ENCODE data around the gene FOSL2.

Gene FOSL2

DNA sequence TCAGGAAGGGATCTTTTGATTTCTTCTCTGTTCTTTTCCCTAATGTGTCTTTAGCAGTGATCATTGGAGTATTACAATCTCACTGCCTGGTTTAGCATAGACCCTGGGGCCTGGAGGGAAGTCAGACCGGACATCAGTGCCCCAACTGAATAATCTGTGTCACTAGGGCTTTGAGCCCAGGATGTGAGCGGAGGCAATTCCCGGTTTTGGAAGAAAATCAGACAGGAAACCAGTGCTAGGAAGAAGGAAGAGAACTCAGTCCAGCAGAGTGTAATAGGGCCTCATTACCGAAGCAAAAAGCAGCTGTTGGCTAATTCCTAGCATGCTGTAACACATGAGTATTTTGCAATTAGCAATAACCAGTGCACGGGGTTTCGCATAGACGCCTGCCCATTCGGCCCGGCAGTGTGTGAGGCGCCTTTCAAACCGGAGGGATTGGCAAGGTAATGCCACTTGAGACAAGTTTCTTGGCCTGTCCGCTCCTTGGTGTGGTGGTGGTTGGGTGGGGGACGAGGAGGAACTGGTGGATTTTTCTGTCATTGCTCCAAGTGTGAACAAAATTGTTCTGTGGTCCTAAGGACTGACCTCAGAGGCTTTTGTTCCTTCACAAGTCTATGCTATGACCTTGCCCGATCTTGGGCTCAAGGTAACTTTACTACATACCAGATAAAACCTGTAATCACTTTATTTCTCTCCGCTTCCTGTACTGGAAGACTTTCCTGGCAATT, 2.8 kb downstream of the FOSL2 start:
- no peak for DNase-seq (ENCODE audit: low read depth)

GRCh38 chr2:28397043-28397381, 4.4 kb downstream of the FOSL2 start:
- no peak for DNase-seq (ENCODE audit: low read depth)

DNA sequence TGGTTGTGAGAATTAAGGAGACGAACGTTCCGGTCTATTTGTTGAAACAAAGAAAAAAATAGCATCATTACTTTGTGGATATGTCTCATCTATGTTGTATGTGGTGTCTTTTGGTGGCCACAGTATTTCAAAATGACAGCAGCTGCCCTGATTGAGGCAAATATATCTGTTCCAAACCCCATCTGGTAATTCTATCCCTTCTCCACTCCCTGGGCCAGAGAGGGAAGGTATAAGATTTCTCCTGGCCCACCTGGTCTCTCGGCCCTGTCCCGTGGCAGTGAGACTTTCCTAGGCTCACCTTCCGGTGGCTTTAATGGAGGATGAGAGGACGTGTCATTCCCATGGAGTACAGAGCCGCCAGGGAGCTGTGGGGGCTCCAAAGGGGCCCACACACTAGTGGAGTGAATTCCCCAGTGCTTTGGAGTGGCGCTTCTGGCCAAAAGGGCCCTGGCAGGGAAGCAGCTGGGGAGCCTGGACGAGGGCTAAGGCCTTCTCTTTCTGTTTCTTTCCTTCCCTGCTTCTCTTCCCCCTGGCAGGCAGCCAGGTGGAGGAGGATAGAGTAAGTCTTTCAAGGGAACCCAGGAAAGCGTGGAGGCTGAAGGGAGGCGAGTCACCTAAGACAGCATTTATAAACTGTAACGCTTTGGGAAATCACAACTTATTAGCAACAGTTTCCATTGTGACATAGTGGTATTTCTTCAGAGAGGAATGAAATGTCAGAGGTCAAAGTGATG, 5.6 kb downstream of the FOSL2 start:
- no peak for DNase-seq (ENCODE audit: low read depth)

DNA sequence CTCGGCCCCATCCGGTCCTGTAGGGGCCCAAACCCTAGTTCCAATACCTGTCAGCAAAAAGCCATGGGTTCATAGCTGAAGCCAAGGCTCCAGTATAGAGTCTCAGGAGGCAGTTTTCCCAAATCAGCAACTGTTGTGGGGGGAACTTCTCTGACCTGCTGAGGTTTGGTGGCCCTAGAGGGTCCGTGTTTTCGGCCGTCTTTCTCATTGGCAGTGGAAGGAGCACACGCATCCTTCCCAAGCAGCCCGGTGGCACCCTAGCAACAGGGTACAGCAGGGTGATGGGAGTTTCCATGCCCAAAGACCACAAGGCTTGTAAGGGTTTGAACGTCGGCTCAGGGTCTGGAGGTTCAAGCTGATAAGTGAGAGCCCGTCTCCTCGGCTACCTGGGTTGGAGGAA, 6.6 kb downstream of the FOSL2 start:
- DNase-seq (ENCODE audit: low read depth): no peak

GRCh38 chr2:28399956-28400355, 7.3 kb downstream of the FOSL2 start:
- no peak for DNase-seq (ENCODE audit: low read depth)

DNA sequence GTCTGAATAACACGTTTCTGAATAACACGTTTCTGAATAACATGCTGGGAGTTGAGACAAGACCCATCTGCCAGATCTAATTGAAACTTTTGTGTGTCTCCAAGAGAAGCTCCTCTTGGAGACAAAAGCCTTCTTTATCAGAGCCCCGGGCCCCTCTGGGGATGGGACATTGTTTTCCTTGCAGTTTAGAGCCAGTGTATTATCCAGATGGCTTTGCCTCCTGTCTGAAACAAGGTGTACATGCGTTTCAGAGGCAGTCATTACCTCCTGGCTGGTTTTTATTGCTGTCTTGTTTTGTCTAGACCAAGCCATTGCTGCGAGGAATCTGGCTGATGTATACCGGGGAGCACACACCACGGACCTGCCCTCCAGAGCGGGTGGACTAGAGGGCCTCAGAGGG, 7.8 kb downstream of the FOSL2 start:
- no peak for DNase-seq (ENCODE audit: low read depth)

DNA sequence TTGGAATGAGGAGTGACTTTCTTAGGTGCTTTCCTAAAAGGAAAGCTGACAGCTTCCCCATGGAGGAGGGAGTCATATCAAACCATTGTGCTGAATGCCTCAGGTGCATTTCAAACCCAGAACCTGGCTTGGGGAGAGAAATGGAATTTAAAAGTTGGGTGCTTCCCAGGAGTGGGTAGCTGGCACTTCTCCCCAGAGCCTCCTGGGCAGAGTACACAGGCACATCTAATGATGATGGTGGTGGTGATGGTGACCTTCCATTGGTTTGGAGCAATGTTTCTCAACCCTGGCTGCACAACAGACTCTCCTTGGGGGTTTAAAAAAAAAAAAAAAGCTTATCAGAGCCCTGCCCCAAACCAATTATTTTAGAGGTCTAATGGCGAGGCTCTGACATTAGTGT, 8.3 kb downstream of the FOSL2 start:
- no peak for DNase-seq (ENCODE audit: low read depth)

DNA sequence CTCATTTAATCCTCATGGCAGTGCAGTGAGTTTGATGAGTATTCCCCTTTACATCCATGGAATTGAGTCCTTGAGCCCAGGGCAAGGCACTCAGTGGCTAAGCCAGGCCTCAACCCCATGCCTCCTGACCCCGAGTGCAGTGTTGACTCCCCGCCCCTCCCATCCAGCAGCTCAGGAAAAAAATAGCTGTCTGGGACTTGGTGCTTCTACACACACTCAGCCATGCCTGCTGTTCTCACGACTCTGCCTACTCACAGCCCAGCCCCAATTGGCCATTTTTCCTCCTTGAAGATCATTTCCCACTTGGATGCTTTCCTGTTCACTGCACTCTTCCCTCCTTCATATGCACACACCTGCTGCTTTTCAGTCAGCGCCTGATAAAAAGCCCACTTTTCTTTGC, 8.8 kb downstream of the FOSL2 start:
- no peak for DNase-seq (ENCODE audit: low read depth)

GRCh38 chr2:28401948-28402550, 9.4 kb downstream of the FOSL2 start:
- DNase-seq (ENCODE audit: low read depth): no peak

DNA sequence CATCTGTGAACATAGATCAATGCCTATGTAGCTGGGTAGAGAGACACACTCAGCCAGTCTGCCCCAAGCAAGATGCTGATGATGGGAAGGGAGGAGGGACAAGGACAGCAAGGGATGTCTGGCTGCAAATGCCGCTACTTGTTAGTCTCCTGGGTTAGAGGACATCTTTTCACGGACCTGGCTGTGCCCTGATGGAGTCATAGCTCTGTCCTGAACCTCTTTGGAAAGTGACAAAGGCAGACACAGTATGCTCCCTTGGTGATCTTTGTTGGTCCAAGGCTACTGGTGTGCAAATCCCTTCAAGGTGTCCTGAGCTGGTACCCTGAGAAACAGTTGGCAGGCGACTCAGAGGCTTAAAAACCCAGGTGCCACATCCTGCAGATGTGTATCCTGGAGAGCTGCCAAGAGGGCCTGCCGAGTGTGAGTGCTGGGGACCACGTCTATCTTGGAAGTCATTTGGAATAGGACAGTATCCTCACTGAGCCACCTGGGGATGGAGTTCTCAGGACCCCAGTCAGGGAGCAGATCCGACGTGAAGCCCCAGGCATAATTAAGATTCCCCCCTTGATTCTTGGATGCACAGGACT, 10.8 kb downstream of the FOSL2 start:
- DNase-seq (ENCODE audit: low read depth): no peak

- no peak for DNase-seq (ENCODE audit: low read depth)
These were observed 11.4 kb downstream of the FOSL2 start for GRCh38 chr2:28404086-28404485.

GRCh38 chr2:28405537-28405936, 12.9 kb downstream of the FOSL2 start:
- no peak for DNase-seq (ENCODE audit: low read depth)

GRCh38 chr2:28406276-28407096, 13.8 kb downstream of the FOSL2 start:
- DNase-seq (ENCODE audit: low read depth): no peak

DNA sequence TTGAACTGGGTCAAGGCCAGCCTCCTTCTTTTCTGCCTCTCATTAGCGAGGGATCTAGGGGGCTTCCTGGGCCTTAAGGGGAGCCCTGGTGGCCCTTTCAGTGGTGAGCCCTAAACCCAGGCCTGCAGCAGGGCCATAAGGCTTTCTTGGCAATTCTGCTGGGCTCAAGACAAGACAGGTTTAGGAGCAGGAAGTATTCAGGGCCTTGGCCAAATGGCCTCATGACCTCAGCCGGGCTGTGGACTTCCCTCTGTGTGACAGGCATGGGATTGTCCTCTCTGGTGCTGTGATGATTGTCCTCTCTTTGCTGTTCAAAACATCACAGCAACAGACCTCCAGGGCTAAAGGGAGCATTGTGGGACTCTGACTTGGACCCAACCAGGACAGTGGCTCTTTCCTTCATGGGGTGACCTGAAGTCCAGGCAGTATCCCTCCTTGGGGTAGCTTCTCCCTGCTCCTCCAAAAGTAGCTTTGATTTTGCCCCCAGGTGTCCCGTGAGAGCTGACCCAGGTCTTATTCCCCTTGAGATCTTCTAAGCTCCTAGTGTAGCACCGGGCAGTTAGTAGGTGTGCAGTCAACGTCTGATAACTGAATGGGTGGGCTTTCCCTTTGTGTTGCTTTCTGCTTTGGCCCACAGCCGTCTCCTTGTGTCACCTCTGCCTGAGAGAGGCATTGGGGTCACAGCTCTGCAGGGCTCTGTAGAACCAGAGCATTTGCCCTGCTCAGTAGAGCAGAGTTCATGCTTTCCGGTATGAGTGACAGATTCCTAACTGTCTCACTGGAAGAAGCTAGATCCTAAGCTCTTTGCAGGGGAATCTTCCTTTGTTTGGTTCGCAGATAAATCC, 14.7 kb downstream of the FOSL2 start:
- no peak for DNase-seq (ENCODE audit: low read depth)

DNA sequence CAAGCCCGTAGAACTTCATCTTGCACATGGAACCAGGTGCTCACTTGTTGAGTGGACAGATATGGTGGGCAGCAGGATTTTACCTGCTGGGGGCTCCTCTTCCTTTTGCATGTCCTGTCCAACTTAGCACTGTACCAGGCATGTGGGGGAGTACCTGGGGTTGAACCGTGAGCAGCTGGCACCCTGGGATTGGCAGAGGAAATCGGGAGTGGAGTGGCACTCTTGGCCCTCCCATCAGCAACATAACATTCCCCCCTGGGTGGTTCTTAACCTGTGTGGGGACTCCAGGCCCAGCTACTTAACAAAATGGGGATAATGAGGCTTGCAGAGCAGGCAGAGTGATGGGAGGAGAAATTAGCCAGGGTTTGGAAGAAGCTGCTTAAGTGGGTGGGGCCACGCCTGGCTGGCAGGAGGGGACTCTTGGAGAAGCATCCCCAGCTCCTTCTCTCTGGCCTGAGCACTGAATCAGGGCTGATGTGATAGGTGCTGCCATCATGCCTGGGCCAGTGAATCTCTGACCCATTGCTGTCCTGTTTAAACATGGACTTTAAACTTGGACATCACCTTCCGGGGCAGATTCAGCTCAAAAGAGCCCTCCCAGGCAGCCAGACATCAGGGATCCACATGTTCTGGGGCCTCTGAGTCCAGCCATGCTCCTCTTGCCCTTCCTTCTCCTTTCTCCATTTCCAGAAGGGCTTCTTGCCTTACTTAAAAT, 15.5 kb downstream of the FOSL2 start:
- DNase-seq (ENCODE audit: low read depth): no peak

GRCh38 chr2:28408764-28409599, 16.3 kb downstream of the FOSL2 start:
- DNase-seq (ENCODE audit: low read depth): peak; percentile 42

DNA sequence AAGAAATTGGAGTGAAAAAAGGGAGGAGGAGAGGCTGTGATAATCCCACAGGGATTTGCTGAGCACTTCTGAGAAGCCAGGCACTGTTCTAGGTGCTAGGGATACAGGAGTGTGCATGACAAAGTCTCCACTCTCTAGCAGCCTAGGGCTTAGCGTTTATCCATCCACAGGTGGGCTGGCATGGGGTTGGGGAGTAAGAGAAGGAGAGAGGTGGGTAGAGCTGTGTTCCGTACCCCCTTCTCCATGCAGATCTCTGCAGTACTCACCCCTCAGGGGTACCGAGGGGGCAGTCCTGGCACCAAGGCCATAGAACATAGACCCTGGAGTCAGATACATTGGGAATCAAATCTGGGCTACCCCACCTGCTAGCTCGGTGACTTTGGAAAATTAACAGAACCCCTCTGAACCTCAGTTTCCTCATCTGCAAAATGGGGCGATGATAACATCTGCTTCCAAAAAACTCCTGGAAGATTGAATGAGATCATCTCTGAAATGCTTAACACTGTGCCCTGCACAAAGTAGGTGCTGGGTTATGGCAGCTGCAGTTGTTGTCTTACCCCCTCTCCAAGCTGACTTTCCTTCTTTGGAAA, 18.6 kb downstream of the FOSL2 start:
- DNase-seq (ENCODE audit: low read depth): no peak

- no peak for DNase-seq (ENCODE audit: low read depth)
These were observed 19.4 kb downstream of the FOSL2 start for GRCh38 chr2:28411956-28412609.
